HG03575 (cell line): ENCODE results near the gene JAK3.
"Not testable (repeated sequence)": the region's sequence is repeated elsewhere in the genome, so short reads cannot be mapped to it uniquely, and the experiment has no call there.

Experiments
- ATAC-seq: cut with Tn5 transposase; IDR thresholded peaks from one replicate; pipeline ENCODE4 v1.9.1; 2021; ENCODE audit not compliant: unreplicated experiment, insufficient number of reproducible peaks, low FRiP score; ENCODE audit errors: extremely low read depth

Gene JAK3

DNA sequence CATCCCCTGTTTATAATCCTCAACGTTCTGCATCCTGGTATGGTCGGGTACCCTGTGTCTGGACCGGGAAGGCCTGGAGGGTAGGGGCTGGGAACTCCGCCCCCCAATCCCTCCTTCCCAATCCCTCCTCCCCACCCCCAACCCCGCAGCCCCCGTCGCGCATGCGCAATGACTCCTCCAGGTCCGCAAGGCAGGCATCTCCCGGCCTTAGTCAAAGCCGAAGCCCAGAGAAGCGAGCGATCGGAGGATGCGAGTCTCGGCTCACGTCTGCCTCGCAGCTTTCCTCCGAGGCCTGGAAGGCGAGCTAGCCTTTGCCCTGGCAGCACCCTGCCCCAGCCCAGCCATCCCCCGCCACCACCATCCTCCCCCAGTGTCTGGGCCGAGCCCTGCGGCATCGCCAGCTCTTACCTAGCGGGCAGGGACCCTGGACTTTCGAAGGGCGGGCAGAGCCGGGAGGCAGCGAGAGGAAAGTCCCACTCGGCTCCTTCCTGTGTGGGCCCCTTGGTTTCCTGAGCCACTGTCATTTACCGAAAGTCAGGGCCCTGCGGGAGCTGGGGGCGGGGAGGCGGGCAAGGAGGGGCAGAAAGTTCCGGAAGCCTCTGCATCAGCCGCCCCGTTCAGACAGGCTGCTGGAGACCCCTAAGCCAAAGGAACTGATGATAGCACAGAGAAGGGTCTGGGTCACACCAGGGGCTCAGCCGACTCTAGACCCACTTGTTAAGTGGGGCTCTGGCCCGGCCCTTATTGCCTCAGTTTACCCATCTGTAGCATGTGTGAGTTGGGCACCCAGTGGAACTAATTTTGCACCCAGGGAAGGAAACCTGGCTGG is at the start of gene JAK3:
JAK3 (minus strand) TSS at position 445 of the 829 bp plus-strand sequence. CDS start 3,565 bp downstream, outside the sequence.
- ATAC-seq = no peak

DNA sequence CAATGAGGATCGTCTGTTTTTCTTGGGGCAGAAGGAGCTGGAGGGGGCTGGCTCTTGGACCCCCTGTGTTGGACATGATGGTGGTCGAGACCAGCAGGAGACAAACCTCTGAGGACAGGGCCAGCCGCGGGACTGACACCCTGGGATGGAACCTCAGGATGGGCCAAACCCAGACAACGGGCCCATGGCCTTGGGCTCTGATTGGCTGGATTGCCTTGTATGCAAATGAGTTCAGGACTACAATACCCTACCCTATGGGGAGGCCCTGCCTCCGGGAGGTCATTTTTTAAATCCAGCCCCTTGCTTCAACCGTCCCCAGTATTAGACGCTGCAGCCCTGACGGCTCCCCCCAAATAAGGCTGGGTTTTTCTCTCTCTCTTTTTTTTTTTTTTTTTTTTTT is 46.0 kb upstream of the JAK3 start:
- ATAC-seq = no peak

DNA sequence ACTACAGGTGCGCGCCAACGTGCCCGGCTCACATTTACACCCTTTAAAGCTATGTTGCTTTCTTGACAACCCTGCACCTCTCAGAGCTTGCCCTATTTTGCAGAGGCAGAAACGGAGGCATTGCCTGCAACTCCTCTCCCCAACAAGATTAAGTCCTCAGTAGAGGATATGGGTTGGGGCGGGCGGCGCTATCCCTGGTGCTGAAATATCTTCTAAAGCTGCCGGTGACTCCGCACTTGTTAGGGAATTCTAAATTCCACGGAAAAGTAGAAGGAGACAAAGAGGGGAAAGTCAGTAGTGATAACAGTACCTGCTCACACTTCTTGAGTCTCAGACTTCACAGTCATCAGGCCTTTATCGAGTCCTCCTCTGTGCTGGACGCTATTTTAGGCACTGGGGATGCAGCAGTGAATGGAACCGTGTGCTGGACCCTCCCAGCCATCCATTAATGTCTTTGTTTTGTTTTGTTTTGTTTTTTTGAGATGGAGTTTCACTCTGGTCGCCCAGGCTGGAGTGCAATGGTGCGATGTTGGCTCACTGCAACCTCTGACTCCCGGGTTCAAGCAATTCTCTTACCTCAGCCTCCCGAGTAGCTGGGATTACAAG is 41.9 kb upstream of the JAK3 start:
- ATAC-seq = no peak

DNA sequence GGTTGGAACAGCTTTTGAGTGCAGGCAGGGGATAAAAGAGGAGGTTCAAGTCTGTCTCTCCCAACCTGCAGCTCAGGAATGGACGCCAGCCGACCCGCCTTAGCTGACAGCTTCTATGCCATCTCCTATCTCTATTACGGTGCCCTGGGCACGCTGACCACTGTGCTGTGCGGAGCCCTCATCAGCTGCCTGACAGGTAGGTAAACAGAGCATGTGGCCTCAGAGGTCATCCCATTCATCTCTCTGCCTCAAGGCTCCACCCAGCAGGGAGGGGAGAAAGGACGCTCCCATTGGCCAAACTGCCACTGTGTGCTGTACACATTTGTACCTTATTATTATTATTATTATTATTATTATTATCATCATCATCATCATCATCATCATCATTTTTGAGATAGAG is 40.5 kb upstream of the JAK3 start:
- no peak for ATAC-seq

DNA sequence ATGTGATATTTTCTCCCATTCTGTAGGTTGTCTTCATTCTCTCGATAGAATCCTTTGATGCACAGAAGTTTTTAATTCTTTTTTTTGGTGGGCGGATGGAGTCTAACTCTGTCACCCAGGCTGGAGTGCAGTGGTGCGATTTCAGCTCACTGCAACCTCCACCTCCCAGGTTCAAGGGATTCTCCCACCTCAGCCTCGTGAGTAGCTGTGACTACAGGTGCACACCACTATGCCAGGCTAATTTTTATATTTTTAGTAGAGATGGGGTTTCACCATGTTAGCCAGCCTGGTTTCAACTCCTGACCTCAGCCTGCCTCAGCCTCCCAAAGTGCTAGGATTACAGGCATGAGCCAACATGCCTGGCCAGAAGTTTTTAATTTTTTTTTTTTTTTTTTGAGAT is 39.4 kb upstream of the JAK3 start:
- not testable (repeated sequence) for ATAC-seq

DNA sequence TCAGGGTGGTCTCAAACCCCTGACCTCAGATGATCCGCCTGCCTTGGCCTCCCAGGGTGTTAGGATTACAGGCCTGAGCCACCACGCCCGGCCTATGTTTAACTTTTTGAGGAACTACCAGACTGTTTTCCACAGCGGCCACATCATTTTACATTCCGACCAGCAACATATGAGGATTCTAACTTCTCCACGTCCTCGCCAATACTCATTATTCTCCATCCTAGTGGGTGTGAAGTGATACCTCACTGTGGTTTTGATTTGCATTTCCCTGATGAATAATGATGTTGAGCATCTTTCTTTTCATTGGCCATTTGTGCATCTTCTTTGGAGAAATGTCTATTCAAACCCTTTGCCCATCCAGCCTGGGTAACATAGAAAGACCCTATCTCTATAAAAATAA is 38.7 kb upstream of the JAK3 start:
- ATAC-seq = no peak

DNA sequence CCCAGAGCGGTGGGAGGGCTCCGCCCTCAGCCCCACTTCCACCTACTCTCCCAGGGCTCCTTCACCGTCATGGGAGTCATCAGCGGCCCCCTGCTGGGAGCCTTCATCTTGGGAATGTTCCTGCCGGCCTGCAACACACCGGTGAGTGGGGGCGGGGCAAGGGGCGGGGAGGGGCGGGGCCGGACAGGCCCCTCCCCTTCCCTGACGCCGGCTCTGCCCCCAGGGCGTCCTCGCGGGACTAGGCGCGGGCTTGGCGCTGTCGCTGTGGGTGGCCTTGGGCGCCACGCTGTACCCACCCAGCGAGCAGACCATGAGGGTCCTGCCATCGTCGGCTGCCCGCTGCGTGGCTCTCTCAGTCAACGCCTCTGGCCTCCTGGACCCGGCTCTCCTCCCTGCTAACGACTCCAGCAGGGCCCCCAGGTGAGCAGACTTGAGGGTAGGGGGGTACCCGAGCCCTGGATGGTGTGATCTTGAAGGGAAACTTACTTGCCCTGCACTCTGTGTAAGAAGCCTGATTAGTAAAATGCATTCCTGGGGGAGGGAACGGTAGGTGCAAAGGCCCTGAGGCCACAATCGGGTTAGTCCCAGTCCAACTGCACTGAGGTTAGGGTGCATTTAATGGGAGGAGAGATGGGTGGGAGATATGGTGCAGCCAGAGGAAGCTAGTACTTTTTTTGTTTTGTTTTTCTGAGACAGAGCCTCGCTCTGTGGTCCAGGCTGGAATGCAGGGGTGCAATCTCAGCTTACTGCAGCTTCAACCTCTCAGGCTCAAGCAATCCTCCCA is 36.0 kb upstream of the JAK3 start:
- ATAC-seq = no peak

DNA sequence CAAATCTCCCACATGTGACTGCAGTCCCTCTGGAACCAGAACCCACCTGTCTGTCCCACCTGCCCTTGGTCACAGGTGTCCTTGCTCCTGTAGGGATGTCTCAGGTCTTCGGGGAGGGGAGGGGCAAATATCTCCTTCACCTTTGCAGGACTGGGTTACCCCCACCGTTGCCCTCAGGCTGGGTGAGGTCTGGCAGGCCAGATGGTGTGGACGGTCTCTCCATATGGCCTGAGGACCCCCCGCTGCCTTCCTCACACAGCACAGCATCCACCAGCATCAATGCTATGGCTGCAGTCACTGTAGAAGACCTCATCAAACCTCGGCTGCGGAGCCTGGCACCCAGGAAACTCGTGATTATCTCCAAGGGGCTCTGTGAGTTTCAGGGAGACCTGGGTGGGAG is 33.9 kb upstream of the JAK3 start:
- ATAC-seq = no peak

DNA sequence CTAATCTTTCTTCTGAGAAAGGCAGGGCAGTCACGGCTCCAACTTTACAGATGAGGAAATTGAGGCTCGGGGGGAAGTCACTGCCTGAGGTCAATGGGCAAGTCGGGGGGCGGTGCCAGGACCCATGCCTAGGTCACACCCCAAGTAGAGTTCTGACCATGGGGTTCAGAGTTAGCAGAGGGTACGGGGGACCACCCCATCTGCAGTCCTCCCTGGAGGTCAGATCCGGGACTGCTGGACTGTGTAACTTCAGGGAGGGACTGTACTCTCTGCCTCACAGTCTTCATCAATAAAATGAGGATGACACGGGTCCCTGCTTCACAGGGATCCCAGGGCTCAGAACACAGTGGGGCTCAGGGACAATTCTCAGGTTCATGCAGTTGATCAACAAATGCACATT is 31.7 kb upstream of the JAK3 start:
- no peak for ATAC-seq

DNA sequence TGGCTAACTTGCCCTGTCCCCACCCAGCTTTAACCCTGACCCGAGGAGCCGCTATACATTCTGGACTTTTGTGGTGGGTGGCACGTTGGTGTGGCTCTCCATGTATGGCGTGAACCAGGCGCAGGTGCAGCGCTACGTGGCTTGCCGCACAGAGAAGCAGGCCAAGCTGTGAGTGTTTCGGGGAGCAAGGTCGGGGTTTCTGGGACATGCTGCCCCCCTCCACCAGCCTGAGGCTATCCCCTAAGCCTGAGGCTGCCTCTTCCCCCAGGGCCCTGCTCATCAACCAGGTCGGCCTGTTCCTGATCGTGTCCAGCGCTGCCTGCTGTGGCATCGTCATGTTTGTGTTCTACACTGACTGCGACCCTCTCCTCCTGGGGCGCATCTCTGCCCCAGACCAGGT is 29.9 kb upstream of the JAK3 start:
- ATAC-seq = no peak

DNA sequence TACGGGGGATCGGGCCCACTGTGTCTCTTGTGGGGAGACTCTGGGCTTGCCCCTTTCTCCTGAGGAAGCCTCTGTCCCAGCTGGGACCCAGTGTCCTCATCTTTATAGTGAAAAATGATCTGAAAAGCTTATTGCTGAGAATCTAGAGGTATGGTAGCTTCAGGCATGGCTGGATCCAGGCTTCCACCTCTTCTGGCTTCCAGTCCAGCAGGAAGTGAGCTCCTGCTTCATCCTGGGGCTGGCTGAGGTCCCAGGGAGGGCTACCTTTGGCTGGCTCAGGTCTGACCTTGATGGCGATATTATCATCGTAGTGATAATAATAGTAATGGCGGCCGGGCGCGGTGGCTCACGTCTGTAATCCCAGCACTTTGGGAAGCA is 27.0 kb upstream of the JAK3 start:
- no peak for ATAC-seq

DNA sequence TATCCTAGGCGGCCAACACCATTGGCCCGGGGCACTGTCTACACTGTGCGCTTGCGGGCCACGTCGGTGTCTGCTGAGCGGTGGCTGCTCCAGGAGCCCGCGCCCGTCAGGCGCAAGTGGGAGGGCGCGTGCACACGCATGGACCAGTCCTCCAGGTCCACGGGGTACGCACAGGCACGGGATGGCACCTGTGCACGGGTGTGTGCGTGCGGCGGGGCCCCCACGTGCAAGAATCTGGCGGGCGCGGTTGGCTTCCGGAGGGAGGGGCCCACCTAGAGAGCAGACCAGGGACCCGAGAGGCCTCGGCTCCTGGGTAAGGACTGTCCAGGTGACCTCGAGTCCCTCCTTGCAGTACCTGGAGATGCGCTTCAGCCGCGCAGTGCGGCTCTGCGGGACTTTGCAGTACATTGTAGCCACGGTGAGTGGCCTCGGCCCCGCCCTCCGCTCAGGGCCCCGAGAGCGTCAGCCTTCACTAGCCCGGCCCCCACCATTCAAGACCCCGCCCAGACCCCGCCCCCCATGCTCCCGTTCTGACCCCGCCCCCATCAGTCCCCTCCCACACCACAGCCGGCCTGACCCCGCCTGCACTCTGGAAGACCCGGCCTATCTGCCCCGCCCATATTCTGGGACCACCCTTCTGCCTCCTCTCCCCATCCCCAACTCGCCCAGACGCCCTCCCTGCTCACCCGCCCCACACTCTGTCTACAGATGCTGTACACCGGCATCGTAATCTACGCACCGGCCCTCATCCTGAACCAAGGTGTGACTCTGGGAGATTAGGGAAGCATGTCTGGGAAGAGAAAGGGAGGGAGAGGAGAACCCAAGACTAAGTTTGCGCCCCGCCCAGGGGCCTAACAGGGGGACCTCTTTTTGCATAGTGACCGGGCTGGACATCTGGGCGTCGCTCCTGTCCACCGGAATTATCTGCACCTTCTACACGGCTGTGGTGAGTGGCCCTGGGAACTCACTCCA is 26.3 kb upstream of the JAK3 start:
- ATAC-seq = no peak

DNA sequence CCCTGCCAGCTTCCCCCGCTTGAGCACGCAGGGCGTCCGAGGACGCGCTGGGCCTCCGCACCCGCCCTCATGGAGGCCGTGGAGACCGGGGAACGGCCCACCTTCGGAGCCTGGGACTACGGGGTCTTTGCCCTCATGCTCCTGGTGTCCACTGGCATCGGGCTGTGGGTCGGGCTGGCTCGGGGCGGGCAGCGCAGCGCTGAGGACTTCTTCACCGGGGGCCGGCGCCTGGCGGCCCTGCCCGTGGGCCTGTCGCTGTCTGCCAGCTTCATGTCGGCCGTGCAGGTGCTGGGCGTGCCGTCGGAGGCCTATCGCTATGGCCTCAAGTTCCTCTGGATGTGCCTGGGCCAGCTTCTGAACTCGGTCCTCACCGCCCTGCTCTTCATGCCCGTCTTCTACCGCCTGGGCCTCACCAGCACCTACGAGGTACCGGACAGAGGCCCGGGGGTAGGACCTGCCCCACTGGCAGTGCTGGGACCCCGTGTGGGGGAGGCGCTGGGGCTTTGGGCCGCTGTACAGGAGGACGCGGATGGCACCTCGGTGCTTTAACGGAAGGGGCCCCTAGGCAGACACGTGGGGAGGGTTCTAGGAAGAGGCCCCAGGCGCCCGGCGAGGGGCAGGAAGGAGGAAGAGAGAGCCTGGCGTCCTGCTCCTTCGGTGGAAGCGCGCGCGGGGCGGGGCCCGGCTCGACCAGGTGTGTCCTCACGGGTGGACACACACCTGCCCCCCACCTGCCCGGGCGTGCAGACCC is 24.6 kb upstream of the JAK3 start:
- no peak for ATAC-seq

DNA sequence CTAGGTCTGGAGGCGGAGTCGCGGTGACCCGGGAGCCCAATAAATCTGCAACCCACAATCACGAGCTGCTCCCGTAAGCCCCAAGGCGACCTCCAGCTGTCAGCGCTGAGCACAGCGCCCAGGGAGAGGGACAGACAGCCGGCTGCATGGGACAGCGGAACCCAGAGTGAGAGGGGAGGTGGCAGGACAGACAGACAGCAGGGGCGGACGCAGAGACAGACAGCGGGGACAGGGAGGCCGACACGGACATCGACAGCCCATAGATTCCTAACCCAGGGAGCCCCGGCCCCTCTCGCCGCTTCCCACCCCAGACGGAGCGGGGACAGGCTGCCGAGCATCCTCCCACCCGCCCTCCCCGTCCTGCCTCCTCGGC is 24.1 kb upstream of the JAK3 start, which contains the start of gene SLC5A5:
SLC5A5 (plus strand) TSS at position 68 of the 373 bp plus-strand sequence. CDS start 375 bp downstream, outside the sequence.
- no peak for ATAC-seq

DNA sequence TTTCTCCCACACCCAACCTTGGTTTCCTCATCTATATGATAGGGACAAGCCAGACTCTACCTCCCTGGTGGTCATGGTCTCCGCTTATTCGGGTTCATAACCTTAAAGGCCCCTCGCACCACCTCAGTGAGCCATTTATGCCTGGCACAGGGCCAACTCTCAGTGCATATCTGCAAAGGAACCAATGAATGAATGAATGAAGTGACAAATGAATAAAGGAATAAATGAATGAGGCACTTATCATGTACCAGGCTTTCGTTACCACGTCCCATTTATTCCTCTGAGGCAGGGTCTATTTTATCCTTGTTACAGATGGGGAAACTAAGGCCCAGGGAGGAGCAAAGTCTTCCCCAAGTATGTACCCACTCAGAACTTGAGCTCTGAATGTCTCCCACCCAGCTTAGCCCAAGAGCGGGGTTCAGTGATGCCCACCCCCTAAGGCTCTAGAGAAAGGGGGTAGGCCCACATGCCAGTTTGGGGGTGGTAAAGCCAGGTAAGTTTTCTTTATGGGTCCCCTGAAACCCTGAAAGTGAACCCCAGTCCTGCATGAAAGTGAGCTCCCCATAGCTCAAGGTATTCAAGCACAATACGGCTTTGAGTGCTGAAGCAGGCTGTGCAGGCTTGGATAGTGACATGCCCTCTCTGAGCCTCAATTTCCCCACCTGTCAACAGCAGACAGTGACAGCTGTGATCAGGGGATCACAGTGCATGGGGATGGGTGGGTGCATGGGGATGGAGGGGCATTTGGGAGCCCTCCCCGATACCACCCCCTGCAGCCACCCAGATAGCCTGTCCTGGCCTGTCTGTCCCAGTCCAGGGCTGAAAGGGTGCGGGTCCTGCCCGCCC is 23.5 kb upstream of the JAK3 start:
- ATAC-seq = no peak

DNA sequence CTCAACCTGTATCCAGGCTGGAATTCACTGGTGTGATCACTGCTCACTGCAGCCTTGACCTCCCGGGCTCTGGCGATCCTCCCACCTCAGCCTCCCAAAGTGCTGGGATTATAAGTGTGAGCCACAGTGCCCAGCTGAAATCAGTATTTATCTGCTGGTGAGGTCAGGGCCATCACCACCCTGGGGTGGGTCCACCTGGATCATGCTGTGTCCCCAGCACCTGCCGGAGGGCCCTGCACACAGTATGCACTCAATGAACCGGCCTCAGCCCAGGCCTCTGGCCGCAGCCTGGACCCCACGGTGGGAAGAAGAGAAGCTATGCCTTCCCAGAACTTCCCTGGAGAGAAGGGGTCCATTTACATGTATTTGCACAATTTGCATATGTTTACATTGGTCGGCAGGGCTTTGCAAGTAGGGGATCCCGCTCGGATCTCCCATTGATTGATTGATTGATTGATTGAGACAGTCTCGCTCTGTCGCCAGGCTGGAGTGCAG is 21.4 kb upstream of the JAK3 start:
- no peak for ATAC-seq

DNA sequence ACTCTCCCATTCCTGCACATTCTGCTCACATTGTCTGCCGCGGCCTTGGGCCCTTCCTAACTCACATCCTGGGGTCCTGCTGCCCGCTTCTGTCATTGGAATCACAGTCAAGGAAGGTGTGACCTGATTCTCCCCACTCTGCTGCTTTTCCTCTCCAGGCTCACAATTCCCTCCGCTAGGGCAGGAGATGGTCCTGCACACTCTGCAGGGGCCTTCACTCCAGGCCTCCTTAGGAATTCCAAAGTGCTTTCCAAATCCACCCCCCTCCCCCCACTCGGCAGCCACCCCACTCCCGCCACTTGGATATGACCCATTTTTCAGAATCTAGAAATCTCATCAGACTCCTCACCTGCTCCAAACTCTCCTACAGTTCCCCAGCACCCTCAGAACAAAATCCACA is 20.9 kb upstream of the JAK3 start:
- ATAC-seq = no peak
